NCI-H2196 (cell line): ENCODE data around the gene BBOX1.
"Not testable (repeated sequence)": the region's sequence is repeated elsewhere in the genome, so short reads cannot be mapped to it uniquely, and the experiment has no call there.

Source experiments
- DNase-seq: peaks from one replicate; lab custom pipeline; 2025; ENCODE audit not compliant: unreplicated experiment; lab: John Stamatoyannopoulos, UW

Gene BBOX1

DNA sequence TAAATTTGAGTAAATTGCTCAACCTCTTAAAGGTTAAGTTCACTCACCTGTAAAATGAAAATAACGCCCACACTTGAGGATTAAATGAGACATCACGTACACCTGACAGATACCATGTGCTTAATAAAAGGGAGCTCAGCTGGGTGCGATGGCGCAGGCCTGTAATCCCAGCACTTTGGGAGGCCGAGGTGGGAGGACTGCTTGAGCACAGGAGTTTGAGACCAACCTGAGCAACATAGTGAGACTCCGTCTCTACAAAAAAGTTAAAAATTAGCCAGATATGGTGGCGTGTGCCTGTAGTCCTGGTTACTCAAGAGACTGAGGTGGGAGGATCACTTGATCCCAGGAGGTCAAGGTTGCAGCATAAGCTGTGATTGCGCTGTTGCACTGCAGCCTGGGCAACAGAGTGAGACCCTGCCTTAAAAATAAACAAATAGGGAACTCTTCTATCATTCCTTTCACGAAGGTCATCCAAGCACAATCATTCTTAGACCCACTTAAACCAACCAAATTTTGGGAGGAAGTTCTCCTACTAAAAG lies 134.1 kb downstream of the BBOX1 start:
- no peak for DNase-seq

DNA sequence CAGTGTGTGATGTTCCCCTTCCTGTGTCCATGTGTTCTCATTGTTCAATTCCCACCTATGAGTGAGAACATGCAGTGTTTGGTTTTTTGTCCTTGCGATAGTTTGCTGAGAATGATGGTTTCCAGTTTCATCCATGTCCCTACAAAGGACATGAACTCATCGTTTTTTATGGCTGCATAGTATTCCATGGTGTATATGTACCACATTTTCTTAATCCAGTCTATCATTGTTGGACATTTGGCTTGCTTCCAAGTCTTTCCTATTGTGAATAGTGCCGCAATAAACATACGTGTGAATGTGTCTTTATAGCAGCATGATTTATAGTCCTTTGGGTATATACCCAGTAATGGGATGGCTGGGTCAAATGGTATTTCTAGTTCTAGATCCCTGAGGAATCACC lies 134.9 kb downstream of the BBOX1 start:
- DNase-seq: not testable (repeated sequence)
